HG03565 (cell line): Measurements from ENCODE around the gene TAS2R3.

ENCODE experiments used
- ATAC-seq: cut with Tn5 transposase; IDR thresholded peaks from one replicate; pipeline ENCODE4 v1.9.1; 2021; ENCODE audit warnings: mild to moderate bottlenecking, moderate library complexity; ENCODE audit not compliant: unreplicated experiment

Gene TAS2R3

DNA sequence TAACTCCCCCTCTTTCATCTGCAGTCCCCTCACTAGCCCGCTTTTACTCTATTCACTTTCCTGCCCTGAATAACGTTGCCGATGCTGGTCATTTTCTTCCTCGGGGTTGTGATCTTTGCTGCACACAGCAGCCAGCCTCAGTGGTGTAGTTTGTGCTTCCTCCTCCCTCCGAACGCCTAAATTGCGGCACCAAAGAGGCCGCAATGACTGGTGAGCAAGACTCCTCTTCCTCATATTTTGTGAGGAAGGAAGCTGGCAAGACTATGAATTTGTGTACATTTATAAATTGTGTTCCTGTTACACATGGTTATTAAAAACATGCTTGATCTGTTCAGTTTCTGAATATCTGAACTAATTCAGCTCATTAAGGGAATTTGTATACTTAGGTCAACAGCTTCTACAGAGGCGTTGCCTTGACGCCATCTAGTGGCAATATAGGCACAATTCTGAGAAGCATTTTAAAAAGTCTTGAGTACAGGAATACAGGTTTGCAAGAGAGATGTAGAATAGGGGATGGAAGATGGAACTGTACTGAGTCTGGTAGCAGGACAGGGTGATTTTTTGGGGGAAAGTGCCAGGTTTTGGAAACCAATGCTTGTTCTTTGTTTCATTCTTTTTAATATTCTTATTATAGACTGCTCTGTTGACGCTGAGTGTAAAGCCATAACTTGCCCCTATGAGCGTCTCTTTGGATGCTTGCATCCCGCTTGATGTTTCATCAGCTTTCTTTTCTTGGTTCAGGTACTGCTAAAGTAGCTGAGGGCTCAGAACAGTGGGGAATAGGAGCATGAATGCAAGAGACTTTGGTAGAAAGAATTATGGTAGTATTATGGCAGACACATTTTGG is 22.0 kb downstream of the TAS2R3 start:
- ATAC-seq: peak; percentile 87

DNA sequence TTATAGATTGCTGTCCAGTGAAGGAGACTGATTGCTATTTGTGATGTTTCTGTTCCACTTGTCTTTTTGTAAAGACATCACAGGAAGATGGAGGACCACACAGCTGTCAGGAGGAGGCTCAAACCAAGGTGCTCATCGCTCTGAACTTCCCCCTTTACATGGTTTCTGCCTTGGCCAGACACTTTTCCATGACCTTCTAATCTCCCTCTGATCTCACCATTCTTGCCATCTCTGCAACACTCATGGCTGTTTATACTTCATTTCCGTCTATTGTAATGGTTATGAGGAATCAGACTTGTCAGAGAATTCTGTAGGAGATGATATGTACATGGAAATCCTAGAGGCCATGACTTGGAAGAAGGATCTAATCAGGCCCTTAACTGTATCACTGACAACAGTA is 24.4 kb downstream of the TAS2R3 start:
- no peak for ATAC-seq

DNA sequence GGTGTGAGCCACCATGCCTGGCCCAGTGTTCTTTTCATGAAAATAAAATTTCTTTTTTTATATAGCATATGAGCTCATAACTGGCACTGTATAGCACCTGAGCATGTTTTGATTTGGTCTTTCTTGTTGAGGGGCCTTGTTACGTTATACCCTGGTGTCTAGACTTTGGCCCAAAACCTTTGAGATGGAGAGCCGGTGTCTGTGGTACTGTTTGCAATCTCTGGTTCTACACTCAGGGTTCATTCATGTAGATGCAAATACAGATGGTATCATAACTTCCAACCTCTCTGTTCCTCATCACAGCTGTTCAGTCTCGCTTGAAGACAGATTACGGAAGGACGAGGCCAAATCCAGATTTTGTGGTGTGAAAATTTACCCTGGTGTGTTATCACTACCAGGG is 26.0 kb downstream of the TAS2R3 start, which contains the start of gene TAS2R5:
Gene TAS2R5, plus strand, starts transcription at position 301 of the 400 bp plus-strand sequence. CDS start 145 bp downstream, outside the sequence.
- no peak for ATAC-seq

DNA sequence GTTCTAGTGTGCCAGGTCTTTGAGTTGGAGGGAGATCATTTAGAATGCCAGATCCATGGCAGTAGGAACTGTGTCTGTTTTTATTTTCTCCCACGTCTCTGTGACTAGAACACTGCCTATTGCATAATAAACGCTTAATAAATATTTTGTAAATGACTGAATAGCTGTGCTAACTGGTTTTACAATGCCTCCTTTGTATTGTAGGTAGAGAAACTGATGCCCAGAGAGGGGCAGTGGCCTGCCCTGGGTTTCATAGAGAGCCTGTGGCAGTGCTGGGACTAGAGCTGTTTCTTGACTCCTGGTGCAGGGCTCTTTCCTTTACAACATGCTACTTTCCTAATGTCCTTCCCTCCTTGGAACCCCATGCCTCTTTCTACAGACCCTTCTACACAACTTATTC is 28.6 kb downstream of the TAS2R3 start:
- ATAC-seq: no peak
